ENCODE measurements around the gene MRPL50.

DNA sequence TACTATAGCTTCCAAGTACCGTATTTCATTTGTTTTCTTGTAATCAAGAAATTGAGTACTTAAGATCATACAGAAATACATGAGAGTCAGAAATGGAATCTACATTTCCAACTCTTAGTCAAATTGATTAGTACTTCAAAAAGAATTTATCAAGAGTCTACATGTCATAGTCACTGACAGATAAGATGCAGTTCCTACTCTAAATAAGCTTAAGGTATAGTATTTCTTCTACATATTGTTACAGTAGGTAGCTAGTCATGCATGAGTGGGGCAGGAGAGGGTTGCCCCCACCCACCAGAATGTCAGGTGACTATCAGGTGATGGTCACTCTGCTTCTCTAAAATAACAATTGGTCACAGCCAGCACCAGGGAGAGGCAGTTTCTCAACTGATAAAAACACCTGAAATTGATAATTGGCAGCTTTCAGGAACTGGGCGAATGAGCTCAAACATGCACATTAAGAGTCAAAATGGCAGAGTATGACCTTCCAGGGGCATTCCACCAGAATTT lies 16.5 kb downstream of the MRPL50 start:
- TF ChIP-seq, protein P1, sequence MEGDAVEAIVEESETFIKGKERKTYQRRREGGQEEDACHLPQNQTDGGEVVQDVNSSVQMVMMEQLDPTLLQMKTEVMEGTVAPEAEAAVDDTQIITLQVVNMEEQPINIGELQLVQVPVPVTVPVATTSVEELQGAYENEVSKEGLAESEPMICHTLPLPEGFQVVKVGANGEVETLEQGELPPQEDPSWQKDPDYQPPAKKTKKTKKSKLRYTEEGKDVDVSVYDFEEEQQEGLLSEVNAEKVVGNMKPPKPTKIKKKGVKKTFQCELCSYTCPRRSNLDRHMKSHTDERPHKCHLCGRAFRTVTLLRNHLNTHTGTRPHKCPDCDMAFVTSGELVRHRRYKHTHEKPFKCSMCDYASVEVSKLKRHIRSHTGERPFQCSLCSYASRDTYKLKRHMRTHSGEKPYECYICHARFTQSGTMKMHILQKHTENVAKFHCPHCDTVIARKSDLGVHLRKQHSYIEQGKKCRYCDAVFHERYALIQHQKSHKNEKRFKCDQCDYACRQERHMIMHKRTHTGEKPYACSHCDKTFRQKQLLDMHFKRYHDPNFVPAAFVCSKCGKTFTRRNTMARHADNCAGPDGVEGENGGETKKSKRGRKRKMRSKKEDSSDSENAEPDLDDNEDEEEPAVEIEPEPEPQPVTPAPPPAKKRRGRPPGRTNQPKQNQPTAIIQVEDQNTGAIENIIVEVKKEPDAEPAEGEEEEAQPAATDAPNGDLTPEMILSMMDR (IDR thresholded peaks at IDR 0.05) = no peak
- TF ChIP-seq POLR2A (IDR thresholded peaks at IDR 0.05) = no peak
